ENCODE results near the gene ALS2.
A peak's percentile ranks its signal among the peaks of the same experiment; 100 is the strongest.

ALS2 gene

GRCh38 chr2:201808027-201808426 lies 27.3 kb upstream of the ALS2 start:
- no peak for TF ChIP-seq USF1 (IDR thresholded peaks at IDR 0.05)
- TF ChIP-seq FOXM1 (IDR thresholded peaks at IDR 0.05; ENCODE audit: borderline replicate concordance, low read depth) = no peak
- no peak for TF ChIP-seq EGR1 (IDR thresholded peaks at IDR 0.05)
- TF ChIP-seq MAX (IDR thresholded peaks at IDR 0.05) = no peak
- TF ChIP-seq TEAD4 (IDR thresholded peaks at IDR 0.05) = no peak
- TF ChIP-seq ZBTB7A (IDR thresholded peaks at IDR 0.05; ENCODE audit: low read depth) = no peak
- no peak for TF ChIP-seq EP300 (IDR thresholded peaks at IDR 0.05; ENCODE audit: borderline replicate concordance)
- no peak for TF ChIP-seq YY1 (IDR thresholded peaks at IDR 0.05; ENCODE audit: low read depth)
- TF ChIP-seq CEBPB (IDR thresholded peaks at IDR 0.05) = no peak
- TF ChIP-seq RAD21 (IDR thresholded peaks at IDR 0.05; ENCODE audit: low read depth) = no peak
- no peak for TF ChIP-seq CREB1 (IDR thresholded peaks at IDR 0.05; ENCODE audit: low read depth)
- no peak for TF ChIP-seq NFIC (IDR thresholded peaks at IDR 0.05)
- no peak for TF ChIP-seq TAF1 (IDR thresholded peaks at IDR 0.05; ENCODE audit: low read depth)
- TF ChIP-seq TCF12 (IDR thresholded peaks at IDR 0.05; ENCODE audit: low read depth) = no peak
- no peak for TF ChIP-seq REST (IDR thresholded peaks at IDR 0.05; ENCODE audit: low read depth)

GRCh38 chr2:201807452-201807999 lies 26.8 kb upstream of the ALS2 start:
- TF ChIP-seq MAX (IDR thresholded peaks at IDR 0.05) (no peak), EGR1 (IDR thresholded peaks at IDR 0.05) (no peak), REST (IDR thresholded peaks at IDR 0.05; ENCODE audit: low read depth) (no peak), USF1 (IDR thresholded peaks at IDR 0.05) (no peak), TEAD4 (IDR thresholded peaks at IDR 0.05) (no peak), NFIC (IDR thresholded peaks at IDR 0.05) (no peak), EP300 (IDR thresholded peaks at IDR 0.05; ENCODE audit: borderline replicate concordance) (no peak)

GRCh38 chr2:201806442-201807170 lies 25.9 kb upstream of the ALS2 start, which contains the start of gene CDK15:
CDK15 (plus strand) TSS chr2:201806537; CDS start chr2:201806665, 128 bp downstream.
- TF ChIP-seq NFIC (IDR thresholded peaks at IDR 0.05) = no peak

GRCh38 chr2:201798914-201799285 lies 18.2 kb upstream of the ALS2 start:
- TF ChIP-seq RAD21 (IDR thresholded peaks at IDR 0.05; ENCODE audit: low read depth) = peak; percentile 46; the same call in 1 of the 2 replicates

GRCh38 chr2:201798252-201798913 lies 17.6 kb upstream of the ALS2 start:
- TF ChIP-seq TCF12 (IDR thresholded peaks at IDR 0.05; ENCODE audit: low read depth) (peak; percentile 36; the same call in 1 of the 2 replicates), ZBTB7A (IDR thresholded peaks at IDR 0.05; ENCODE audit: low read depth) (no peak)

GRCh38 chr2:201797175-201797840 lies 16.6 kb upstream of the ALS2 start:
- TF ChIP-seq TAF1 (IDR thresholded peaks at IDR 0.05; ENCODE audit: low read depth) = no peak
- TF ChIP-seq REST (IDR thresholded peaks at IDR 0.05; ENCODE audit: low read depth) = no peak
- TF ChIP-seq NFIC (IDR thresholded peaks at IDR 0.05) = no peak
- no peak for TF ChIP-seq EP300 (IDR thresholded peaks at IDR 0.05; ENCODE audit: borderline replicate concordance)
- TF ChIP-seq EGR1 (IDR thresholded peaks at IDR 0.05) = no peak
- TF ChIP-seq YY1 (IDR thresholded peaks at IDR 0.05; ENCODE audit: low read depth) = no peak
- TF ChIP-seq RAD21 (IDR thresholded peaks at IDR 0.05; ENCODE audit: low read depth) = no peak
- TF ChIP-seq ZBTB7A (IDR thresholded peaks at IDR 0.05; ENCODE audit: low read depth) = no peak
- TF ChIP-seq FOXM1 (IDR thresholded peaks at IDR 0.05; ENCODE audit: borderline replicate concordance, low read depth) = no peak

Measured in Ishikawa (cell line).